GM19324 (cell line): ENCODE data around the gene VAMP5.
"Not testable (repeated sequence)": the region's sequence is repeated elsewhere in the genome, so short reads cannot be mapped to it uniquely, and the experiment has no call there.

Experiments
- ATAC-seq: cut with Tn5 transposase; IDR thresholded peaks from one replicate; pipeline ENCODE4 v1.9.1; 2021; ENCODE audit warnings: mild to moderate bottlenecking, moderate library complexity; ENCODE audit not compliant: unreplicated experiment, low FRiP score

The VAMP5 gene

GRCh38 chr2:85599468-85600234 lies 15.4 kb downstream of the VAMP5 start:
- ATAC-seq = no peak

DNA sequence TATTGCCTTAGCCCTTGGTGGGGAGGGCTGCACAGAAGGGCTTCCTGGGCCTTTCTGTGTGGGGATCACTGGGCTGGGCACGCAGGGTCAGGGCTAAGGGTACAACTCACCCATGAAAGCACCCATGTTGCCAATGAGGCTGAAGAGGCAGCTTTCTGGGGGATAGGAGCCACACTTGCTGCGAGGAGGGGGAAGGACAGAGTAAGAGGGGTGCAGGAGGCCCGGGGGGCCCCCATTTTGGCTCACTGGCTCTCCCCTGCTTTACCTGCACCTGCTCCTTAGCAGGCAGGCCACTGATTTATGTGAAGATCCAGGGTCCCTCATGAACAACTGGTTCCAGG lies 16.0 kb downstream of the VAMP5 start:
- ATAC-seq = no peak

- ATAC-seq = no peak
Observed at GRCh38 chr2:85600951-85601770, 16.9 kb downstream of the VAMP5 start.

GRCh38 chr2:85601771-85602475 lies 17.7 kb downstream of the VAMP5 start:
- ATAC-seq = peak; percentile 63

DNA sequence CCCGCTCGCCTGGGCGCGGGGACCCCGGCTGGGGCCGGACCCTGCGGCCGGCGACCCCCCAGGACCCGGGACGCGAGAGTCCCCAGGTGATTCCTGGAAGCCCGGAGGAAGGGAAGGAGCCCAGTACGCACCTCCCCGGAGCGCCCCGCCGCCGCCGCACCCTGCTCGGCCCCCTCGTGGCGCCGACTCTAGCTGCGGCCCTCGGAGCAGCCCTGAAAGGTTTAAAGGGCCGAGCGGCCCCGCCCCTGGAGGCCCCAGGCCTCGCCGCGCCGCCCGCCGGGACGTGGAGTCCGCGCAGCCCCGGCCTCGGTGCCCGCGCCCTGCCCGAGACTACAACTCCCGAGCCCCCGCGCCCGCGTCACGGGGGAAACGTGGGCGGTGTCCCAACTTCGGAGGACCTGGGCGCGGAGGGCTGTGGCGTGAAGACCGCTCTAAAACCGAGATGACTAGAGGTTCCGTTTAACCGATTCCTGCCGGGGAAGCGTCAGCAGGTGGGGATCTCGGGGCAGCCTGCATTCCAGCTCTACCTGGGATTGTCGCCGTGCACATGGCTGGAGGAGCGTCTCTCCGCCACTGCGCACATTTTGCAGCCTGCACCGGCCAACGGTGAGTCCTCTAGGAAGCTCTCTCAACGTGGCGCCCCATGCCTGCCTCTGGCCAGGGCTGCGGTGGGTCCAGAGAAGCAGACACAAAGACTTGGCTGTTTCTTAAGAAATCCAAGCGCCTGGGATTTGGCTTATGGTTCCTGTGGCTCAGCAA lies 18.4 kb downstream of the VAMP5 start, which contains the start of gene TMEM150A:
Gene TMEM150A (minus strand): TSS at position 223 of the 759 bp plus-strand sequence. CDS start 750 bp downstream, outside the sequence.
- peak; percentile 95 for ATAC-seq

- not testable (repeated sequence) for ATAC-seq
Observed at GRCh38 chr2:85604133-85604444, 19.9 kb downstream of the VAMP5 start.

- no peak for ATAC-seq
Observed at GRCh38 chr2:85604568-85605339, 20.5 kb downstream of the VAMP5 start.

GRCh38 chr2:85605406-85606115 lies 21.3 kb downstream of the VAMP5 start:
- ATAC-seq = no peak

DNA sequence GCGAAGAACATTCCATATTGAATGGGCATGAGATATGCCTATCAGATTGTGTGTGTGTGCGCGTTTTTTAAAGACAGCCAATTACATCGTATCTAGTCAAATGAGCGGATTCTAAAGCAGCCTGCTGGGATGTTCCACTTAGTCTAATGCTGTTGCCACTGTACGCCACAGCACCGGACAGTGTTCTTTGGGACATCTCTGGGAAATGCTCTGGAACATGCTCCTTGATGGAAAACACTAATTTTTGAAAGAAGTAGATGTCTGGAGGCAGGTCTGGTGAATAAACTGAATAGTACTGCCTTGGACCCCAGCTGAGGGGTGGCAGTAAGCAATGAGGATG lies 21.9 kb downstream of the VAMP5 start:
- no peak for ATAC-seq

- ATAC-seq = no peak
Observed at GRCh38 chr2:85607268-85608215, 23.3 kb downstream of the VAMP5 start.

- no peak for ATAC-seq
Observed at GRCh38 chr2:85611217-85611704, 27.0 kb downstream of the VAMP5 start.

DNA sequence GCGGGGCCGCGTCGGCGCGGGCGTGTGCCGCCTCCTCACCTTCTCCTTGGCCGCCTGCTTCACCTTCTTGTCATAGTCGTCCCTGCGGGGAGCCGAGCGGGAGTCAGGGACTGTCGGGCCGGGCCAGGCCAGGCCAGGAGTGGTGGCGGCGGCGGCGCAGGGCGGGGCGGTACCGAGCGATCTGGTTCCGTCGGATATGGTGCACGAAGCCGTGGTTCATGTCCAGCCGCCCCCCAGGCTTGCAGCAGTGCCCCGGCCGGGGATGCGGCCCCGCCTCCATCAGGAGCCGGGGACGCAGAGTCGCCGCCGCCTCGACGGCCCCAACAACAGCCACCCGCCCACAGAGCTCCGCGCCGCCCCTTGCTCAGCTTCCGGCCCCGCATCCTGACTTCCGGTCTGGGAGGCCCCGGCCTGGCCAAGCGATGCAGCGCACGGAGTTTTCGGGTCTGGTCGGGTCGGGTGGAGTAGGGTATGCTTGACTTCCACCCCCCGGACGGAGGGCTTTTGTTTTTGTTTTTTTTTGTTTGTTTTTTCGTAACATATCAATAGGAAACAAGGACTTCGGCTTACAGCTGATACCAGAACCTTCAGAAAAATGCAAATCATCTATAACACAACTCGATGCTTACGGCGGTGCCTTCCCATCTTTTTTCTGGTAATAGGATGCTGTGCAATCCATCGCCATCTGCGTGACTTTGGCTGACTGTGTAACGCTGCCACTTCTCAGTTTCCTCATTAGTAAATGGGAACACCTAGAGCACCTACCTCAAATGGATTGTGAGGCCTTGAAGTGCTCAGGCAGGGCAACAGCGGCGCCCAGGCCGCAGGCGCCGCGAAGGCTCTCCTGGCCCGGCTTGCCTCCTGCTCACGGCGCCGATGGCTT lies 27.7 kb downstream of the VAMP5 start, which contains the start of gene C2orf68:
Gene C2orf68 (minus strand): TSS at position 362 of the 883 bp plus-strand sequence. CDS start 82 bp downstream, at position 280.
- peak; percentile 83 for ATAC-seq

- ATAC-seq = no peak
Observed at GRCh38 chr2:85613717-85614515, 29.7 kb downstream of the VAMP5 start.

GRCh38 chr2:85614757-85615156 lies 30.5 kb downstream of the VAMP5 start:
- not testable (repeated sequence) for ATAC-seq

DNA sequence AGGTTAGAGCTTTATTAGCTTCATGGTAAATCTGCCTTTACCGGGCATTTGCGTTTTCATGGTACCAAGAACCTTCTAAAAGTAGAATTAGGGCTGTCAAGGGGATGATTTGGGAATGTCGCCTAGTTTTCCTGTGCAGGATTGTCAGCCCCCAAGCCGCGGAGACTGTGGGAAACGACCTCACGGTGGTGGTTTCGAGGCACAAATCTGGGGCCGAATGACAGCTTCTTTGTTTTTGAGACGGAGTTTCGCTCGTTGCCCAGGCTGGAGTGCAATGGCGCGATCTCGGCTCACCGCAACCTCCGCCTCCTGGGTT lies 31.1 kb downstream of the VAMP5 start:
- no peak for ATAC-seq

DNA sequence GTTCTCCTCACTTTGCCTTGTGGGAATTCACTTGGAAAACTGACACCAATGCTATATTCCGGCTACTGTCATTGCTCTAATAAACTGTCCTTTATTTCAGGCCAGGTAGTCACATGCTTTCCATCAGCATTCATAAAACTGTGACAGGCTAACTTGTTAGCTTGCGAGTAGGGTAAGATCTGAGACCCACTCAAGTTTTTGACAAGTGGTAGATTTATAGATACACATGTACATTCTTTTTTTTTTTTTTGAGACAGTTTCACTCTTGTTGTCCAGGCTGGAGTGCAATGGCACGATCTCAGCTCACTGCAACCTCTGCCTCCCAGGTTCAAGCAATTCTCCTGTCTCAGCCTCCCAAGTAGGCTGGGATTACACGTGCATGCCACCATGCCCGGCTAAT lies 33.5 kb downstream of the VAMP5 start:
- ATAC-seq = not testable (repeated sequence)
